GM21529 (cell line): ENCODE results near the gene ZNF200.

Source experiments
- ATAC-seq: cut with Tn5 transposase; IDR thresholded peaks from one replicate; pipeline ENCODE4 v1.9.1; 2021; ENCODE audit not compliant: unreplicated experiment

Gene ZNF200

GRCh38 chr16:3179651-3180050, 55.3 kb downstream of the ZNF200 start:
- ATAC-seq: no peak

DNA sequence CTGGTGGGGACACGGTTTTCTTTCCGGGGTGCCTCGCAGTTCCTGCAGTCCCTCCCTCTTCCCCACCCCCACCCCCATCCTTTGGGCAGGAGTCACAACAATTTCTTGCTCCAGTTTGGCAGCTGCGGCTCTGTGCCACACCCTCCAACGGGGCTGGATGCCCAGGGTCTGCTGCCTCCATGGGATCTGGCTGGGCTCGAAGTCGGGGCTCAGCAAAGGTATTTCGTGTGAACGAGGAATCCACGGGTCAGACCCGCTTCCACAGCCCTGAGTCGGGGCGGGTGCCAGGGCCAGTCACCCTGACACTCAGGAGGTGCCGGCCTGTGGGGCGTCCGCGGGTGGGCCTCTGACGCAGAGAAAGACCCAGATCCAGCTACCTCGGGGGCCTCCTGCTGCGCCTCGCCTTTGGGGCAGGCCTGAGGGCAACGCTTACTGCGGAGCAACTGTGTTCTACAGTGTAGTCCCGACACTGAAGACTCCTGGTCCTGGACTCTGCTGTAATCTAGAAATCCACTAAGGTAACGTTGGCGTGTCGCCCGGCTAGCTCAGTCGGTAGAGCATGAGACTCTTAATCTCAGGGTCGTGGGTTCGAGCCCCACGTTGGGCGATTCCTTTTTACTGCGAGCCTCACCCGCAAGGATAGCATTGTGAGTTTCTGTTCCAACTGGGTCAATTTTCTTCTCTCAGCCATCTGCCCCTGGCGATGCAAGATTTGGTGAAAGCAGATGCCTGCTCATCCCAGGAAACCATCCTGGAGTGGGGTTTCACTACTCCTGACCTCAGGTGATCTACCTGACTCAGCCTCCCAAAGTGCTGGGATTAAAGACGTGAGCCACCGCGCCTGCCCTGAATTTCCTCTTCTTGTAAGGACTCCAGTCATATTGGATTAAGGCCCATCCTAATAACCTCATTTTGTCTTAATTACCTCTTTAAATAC, 59.5 kb downstream of the ZNF200 start:
- ATAC-seq: no peak

- ATAC-seq: no peak
These were observed 60.3 kb downstream of the ZNF200 start for GRCh38 chr16:3174618-3175148.

GRCh38 chr16:3173892-3174617, 60.9 kb downstream of the ZNF200 start:
- no peak for ATAC-seq
